Amygdala (tissue), 56 donors: ENCODE data around the gene MIOS.
"Not testable (repeated sequence)": the region's sequence is repeated elsewhere in the genome, so short reads cannot be mapped to it uniquely, and the experiment has no call there.

Source experiments
- DNase-seq, 56 donors: peaks; one replicate each; lab custom pipeline; 2025; lab: John Stamatoyannopoulos, UW

Gene MIOS

DNA sequence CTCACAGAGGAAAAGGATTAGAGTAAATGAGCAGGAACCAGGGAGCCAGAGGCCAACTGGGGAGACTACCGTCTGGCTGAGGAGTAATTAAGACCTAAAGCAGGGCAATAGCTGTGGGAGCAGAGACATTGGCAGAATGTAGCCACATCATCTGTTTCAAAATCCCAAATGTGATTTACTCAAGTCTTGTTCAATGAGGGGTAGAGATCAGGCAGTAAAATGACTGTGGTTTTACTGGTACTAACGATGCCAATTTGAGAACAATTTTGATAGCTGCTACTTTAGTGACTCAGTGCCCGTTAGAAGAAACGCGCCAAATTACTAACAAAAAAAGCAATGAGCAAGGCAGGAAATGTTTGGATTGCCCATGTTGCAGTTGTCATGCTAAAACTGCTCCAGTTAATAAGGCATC lies 12.7 kb upstream of the MIOS start:
- DNase-seq: no peak

DNA sequence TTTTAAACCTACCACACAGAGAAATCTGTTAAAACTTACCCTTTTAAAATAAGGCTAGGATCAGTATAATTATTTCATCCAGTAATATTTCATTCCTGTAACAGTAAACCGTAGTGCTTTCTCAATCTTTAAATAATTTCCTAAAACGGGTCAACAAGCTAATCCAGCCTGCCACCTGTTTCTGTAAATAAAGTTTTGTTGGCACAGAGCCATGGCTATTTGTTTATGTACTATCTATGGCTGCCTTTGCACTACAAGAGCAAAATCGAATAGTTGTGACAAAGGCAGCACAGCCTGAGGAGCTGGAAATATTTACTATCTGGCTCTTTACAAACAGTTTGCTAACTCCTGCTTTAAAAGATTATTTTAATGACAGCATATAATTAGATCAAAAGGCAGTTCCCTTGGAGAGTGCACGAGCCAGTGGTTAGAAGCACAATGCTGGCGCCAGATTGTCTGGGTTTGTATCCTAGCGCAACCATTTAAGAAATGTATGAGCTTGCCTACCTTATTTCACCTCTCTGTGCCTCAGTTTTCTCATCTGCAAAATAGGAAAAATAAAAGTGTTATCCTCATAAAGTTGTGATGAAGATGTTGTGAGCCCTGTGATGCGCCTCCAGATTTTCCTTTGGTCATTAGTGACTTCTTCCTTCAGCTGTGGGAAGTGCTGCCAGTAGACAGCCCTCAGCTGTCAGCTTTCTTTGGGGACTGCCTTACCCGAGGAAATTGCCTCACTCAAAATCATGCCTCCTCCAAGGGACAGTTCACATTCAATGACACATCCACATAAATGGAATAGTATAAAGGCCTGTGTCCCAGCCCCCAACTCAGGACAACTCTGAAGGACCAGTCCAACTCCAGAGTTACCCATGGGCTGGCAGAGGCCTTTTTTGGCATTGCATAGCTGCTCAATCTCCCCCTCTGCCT lies 11.8 kb upstream of the MIOS start:
- no peak for DNase-seq

GRCh38 chr7:7556852-7557251 lies 9.8 kb upstream of the MIOS start:
- DNase-seq: no peak

DNA sequence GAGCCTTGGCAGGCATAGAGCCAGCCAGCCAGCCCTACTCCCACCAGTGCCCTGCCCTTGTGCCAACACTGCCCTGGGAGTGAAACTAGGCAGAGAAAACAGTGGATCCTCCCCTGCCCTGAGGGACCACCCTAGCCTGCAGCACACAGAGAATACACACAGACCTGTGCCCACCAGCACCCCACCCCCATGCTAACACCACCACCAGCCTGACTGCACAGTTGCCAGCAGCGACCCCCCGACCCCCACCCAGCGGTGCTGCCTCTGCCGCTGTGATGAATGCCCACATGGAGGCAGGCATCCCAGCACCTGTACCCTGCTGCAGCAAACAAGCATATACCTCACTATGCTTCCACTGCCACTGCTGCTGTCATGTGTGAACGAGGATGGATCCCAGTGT lies 9.4 kb upstream of the MIOS start:
- DNase-seq: no peak

- not testable (repeated sequence) for DNase-seq
These were observed 5.1 kb upstream of the MIOS start for GRCh38 chr7:7561591-7561990.

DNA sequence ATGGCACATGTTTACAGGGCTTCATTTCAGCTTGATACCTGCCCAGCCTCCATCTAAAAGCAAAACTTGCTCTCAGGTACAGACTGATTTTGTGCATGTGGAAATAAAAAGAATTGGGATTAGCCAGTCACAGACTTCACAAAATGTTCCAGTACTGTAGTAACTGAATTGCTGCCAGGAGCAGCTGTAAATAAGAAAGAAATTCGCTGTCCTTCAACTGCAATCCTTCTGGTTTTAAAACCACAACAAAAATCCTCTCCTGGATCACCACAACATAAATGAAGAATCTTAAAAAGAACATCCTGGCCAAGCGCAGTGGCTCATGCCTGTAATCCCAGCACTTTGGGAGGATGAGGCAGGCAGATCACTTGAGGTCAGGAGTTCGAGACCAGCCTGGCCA lies 3.9 kb upstream of the MIOS start:
- no peak for DNase-seq

- no peak for DNase-seq
These were observed 3.4 kb upstream of the MIOS start for GRCh38 chr7:7563269-7563668.

- no peak for DNase-seq
These were observed 2.9 kb upstream of the MIOS start for GRCh38 chr7:7563813-7564212.

DNA sequence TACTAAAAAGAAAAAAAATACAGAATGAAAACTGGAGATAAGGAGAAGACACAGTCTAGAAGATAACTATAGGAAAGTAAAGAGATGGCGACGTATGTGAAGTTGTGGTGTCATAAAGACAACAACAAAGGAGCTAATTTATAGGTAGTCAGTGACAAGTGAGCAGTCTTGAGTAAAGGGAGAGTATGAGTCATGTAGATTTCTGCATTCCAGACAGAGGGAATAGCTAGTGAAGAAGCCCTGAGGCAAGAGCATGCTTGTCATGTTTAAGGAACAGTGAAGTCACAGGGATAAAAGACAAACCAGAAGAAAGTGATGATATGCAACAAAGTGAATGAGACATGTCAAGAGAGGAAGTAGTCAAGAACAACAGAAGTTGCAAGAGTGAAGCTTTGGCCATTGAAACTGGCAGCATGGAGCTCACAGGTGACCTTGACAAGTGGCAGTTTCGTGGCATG lies 2.3 kb upstream of the MIOS start:
- no peak for DNase-seq

- DNase-seq: no peak
These were observed 1.5 kb upstream of the MIOS start for GRCh38 chr7:7565018-7565680.

GRCh38 chr7:7565746-7566650 lies 686 bp upstream of the MIOS start:
- DNase-seq: peak in 2 of 56 donors; percentile 17 to 24

DNA sequence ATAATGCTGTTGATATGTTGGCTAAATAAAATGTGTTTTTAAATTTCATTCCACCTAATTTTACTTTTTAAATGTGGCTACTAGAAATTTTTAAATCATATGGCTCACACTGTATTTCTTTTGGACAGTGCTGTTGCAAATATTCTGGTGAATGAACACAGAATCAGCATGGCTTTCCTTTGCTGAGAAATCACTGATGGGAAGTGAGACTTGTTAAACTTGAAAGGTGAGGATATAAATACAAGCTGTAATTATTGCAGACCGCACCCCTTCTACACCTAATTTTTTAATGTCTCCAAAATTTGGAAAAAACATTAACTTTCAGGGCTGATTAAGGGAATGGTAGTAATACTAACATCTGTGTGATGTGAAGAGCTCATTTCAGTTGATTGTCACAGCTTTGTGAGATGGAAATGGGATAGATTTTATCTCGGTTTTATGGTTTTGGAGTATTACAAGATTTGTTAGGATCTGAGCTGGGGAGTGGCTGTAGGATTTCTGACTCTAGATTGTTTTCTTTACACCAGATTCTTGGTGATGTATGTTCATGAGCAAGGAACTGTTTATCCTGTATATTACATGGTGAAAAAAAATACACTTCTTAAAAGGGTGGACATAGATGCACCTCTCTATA lies 1.3 kb downstream of the MIOS start:
- no peak for DNase-seq

DNA sequence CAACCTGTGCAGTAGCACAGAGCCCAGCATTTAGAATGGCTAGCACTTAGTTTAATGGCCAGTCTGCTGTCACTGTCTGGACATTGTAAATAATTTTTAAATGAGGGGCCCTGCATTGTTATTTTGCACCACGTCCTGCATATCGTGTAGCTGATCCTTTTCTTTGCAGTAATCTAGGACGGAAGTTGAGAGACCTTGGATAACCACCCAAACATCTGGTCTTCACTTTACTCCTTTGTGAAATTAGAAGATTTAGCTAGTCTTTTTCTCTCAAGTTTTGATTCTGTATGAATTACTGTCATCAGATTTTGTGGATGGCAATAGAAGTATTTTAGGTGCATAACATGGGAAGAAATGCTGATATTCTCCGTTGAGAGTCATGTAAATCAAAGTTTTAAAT lies 1.9 kb downstream of the MIOS start:
- DNase-seq: no peak

GRCh38 chr7:7569081-7569527 lies 2.4 kb downstream of the MIOS start:
- DNase-seq: no peak

GRCh38 chr7:7569615-7570014 lies 2.9 kb downstream of the MIOS start:
- no peak for DNase-seq

GRCh38 chr7:7570584-7570983 lies 3.9 kb downstream of the MIOS start:
- DNase-seq: no peak

GRCh38 chr7:7573701-7574100 lies 7.0 kb downstream of the MIOS start:
- DNase-seq: no peak

- no peak for DNase-seq
These were observed 9.7 kb downstream of the MIOS start for GRCh38 chr7:7576344-7576743.

GRCh38 chr7:7577888-7578287 lies 11.2 kb downstream of the MIOS start:
- no peak for DNase-seq

DNA sequence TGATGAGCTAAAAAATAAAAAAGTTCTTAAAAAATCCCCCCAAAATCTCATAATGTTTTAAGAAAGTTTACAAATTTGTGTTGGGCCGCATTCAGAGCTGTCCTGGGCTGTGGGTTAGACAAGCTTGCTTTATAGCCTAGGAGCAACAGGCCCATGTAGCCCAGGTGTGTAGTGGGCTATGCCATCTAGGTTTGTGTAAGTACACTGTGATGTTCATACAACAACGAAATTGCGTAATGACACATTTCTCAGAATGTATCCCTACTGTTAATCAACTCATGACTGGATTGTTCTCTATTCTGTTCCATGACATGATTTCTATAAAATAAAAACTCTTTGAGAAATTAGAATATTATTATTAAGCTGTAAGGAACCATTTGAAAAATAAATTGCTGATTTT lies 13.0 kb downstream of the MIOS start:
- DNase-seq: no peak
